ENCODE measurements around the gene SMAD6. TPM values are rescaled to one million over a fixed set of nuclear protein-coding genes. Genes with fewer than 3 reads are reported as not detected.
"Not testable (repeated sequence)": the region's sequence is repeated elsewhere in the genome, so short reads cannot be mapped to it uniquely, and the experiment has no call there.

SMAD6 gene
- total and polyA plus RNA-seq, 5 donors from 2014 or later, result 0.27 TPM; not detected in 4

DNA sequence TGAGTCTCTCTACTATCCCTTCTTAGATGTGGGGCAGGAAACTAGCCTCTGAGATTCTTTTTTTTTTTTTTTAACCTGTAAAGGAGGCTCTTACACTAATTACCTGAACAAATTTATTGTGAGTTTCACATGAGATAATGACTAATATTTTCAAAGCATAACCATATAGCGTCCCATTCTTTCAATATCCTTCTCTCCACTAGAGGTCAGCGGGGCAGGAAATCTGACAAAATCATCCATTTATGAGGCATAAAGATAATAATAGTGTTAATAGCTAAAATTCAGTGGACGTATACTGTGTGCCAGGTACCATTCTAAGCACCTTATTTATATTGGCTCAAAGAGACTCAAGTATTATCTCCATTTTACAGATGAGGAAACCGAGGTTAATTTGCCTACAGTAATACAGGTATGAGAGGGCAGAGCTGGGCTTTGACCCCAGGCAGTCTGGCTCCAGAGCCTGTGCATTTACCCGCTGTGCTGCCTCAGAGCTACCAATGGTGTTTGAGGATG, 16.3 kb upstream of the SMAD6 start:
- DNase-seq (peak in 1 of 3 donors; percentile 17), ATAC-seq (ENCODE audit: low read depth in 2 of 2) (no peak)
- Histone ChIP-seq H3K9me3 (ENCODE audit: control insufficient read depth in 2 of 2, low read length in 2 of 2) (no peaks in the 10 kb centered on the region), H3K36me3 (ENCODE audit: control insufficient read depth, insufficient read depth, low read length) (no peaks in the 10 kb centered on the region), H3K27me3 (ENCODE audit: control insufficient read depth, insufficient read depth, low read length) (no peaks in the 10 kb centered on the region), H3K4me1 (ENCODE audit: control insufficient read depth, insufficient read depth, low read length, poor library complexity, severe bottlenecking) (no peaks in the 10 kb centered on the region), H3K27ac (ENCODE audit: insufficient read depth, low read length, poor library complexity, severe bottlenecking) (no peak overlapping the region), H3K4me3 (ENCODE audit: low read depth, low read length) (no peak overlapping the region)
- Mint-ChIP-seq H3K36me3 (peaks cover 8% of the 10 kb centered on the region), H3K4me1 (peaks cover 0 to 4% (median 3%) of the 10 kb centered on the region in 4 donors), H3K9me3 (peaks cover 0 to 8% (median 0%) of the 10 kb centered on the region in 7 donors), H3K27ac (no peak overlapping the region), H3K4me3 (no peak overlapping the region), H3K27me3 (peaks cover 5% of the 10 kb centered on the region)

DNA sequence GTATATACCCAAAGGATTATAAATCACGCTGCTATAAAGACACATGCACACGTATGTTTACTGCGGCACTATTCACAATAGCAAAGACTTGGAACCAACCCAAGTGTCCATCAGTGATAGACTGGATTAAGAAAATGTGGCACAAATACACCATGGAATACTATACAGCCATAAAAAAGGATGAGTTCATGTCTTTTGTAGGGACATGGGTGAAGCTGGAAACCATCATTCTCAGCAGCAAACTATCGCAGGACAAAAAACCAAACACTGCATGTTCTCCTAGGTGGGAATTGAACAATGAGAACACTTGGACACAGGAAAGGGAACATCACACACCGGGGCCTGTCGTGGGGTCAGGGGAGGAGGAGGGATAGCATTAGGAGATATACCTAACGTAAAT, 11.1 kb upstream of the SMAD6 start:
- ATAC-seq (ENCODE audit: low read depth in 2 of 2); H3K27me3 Mint-ChIP-seq; H3K4me3 Mint-ChIP-seq: not testable (repeated sequence)

GRCh38 chr15:66691727-66692126, 10.3 kb upstream of the SMAD6 start:
- peak overlapping the region in 1 of 3 donors; percentile 47 for H3K27ac Mint-ChIP-seq
- H3K4me3 Mint-ChIP-seq, result no peak overlapping the region
- peaks cover 22% of the 10 kb centered on the region for H3K4me1 ChIP-seq (ENCODE audit: control insufficient read depth, insufficient read depth, low read length, poor library complexity, severe bottlenecking)
- no peak overlapping the region for H3K4me3 ChIP-seq (ENCODE audit: low read depth, low read length)
- peaks cover 6 to 31% (median 13%) of the 10 kb centered on the region in 4 donors for H3K4me1 Mint-ChIP-seq
- H3K36me3 ChIP-seq (ENCODE audit: control insufficient read depth, insufficient read depth, low read length), result no peaks in the 10 kb centered on the region
- DNase-seq (no peak), ATAC-seq (ENCODE audit: low read depth in 2 of 2) (no peak)
- H3K9me3 ChIP-seq (ENCODE audit: control insufficient read depth in 2 of 2, low read length in 2 of 2), result no peaks in the 10 kb centered on the region
- no peaks in the 10 kb centered on the region for H3K27me3 ChIP-seq (ENCODE audit: control insufficient read depth, insufficient read depth, low read length)
- no peaks in the 10 kb centered on the region for H3K36me3 Mint-ChIP-seq
- no peaks in the 10 kb centered on the region for H3K27me3 Mint-ChIP-seq
- no peaks in the 10 kb centered on the region for H3K9me3 Mint-ChIP-seq
- H3K27ac ChIP-seq (ENCODE audit: insufficient read depth, low read length, poor library complexity, severe bottlenecking), result no peak overlapping the region

More for the DNA sequence above, 11.1 kb upstream of the SMAD6 start:
- H3K36me3 Mint-ChIP-seq; H3K9me3 Mint-ChIP-seq; H3K36me3 ChIP-seq (ENCODE audit: control insufficient read depth, insufficient read depth, low read length); H3K4me3 ChIP-seq (ENCODE audit: low read depth, low read length); DNase-seq; H3K27me3 ChIP-seq (ENCODE audit: control insufficient read depth, insufficient read depth, low read length); H3K9me3 ChIP-seq (ENCODE audit: control insufficient read depth in 2 of 2, low read length in 2 of 2); H3K27ac ChIP-seq (ENCODE audit: insufficient read depth, low read length, poor library complexity, severe bottlenecking): not testable (repeated sequence)
- peaks cover 22% of the 10 kb centered on the region for H3K4me1 ChIP-seq (ENCODE audit: control insufficient read depth, insufficient read depth, low read length, poor library complexity, severe bottlenecking)
- Mint-ChIP-seq H3K27ac (peak overlapping the region in 1 of 3 donors; percentile 90), H3K4me1 (peaks cover 6 to 31% (median 13%) of the 10 kb centered on the region in 4 donors)

GRCh38 chr15:66692391-66692790, 9.6 kb upstream of the SMAD6 start:
- no peaks in the 10 kb centered on the region for H3K36me3 ChIP-seq (ENCODE audit: control insufficient read depth, insufficient read depth, low read length)

GRCh38 chr15:66692808-66693596, 9.0 kb upstream of the SMAD6 start:
- no peaks in the 10 kb centered on the region for H3K27me3 ChIP-seq (ENCODE audit: control insufficient read depth, insufficient read depth, low read length)
- peaks cover 6 to 31% (median 13%) of the 10 kb centered on the region in 4 donors for H3K4me1 Mint-ChIP-seq
- ATAC-seq (ENCODE audit: low read depth in 2 of 2), result peak; percentile 79 to 91
- no peaks in the 10 kb centered on the region for H3K36me3 ChIP-seq (ENCODE audit: control insufficient read depth, insufficient read depth, low read length)
- peaks cover 6% of the 10 kb centered on the region for H3K27me3 Mint-ChIP-seq
- no peaks in the 10 kb centered on the region for H3K36me3 Mint-ChIP-seq
- peaks cover 22% of the 10 kb centered on the region for H3K4me1 ChIP-seq (ENCODE audit: control insufficient read depth, insufficient read depth, low read length, poor library complexity, severe bottlenecking)
- H3K9me3 Mint-ChIP-seq, result no peaks in the 10 kb centered on the region
- H3K4me3 Mint-ChIP-seq, result peak overlapping the region in 3 of 4 donors; percentile 30 to 65 (median 34)
- peak overlapping the region; percentile 93 to 97 (median 93) for H3K27ac Mint-ChIP-seq
- peak overlapping the region; percentile 58 for H3K27ac ChIP-seq (ENCODE audit: insufficient read depth, low read length, poor library complexity, severe bottlenecking)
- peak in 2 of 3 donors; percentile 30 to 85 for DNase-seq
- no peaks in the 10 kb centered on the region for H3K9me3 ChIP-seq (ENCODE audit: control insufficient read depth in 2 of 2, low read length in 2 of 2)
- H3K4me3 ChIP-seq (ENCODE audit: low read depth, low read length), result peak overlapping the region; percentile 26

More at GRCh38 chr15:66692391-66692790, 9.6 kb upstream of the SMAD6 start:
- Histone ChIP-seq H3K9me3 (ENCODE audit: control insufficient read depth in 2 of 2, low read length in 2 of 2) (no peaks in the 10 kb centered on the region), H3K4me1 (ENCODE audit: control insufficient read depth, insufficient read depth, low read length, poor library complexity, severe bottlenecking) (peaks cover 22% of the 10 kb centered on the region), H3K4me3 (ENCODE audit: low read depth, low read length) (no peak overlapping the region), H3K27ac (ENCODE audit: insufficient read depth, low read length, poor library complexity, severe bottlenecking) (no peak overlapping the region), H3K27me3 (ENCODE audit: control insufficient read depth, insufficient read depth, low read length) (no peaks in the 10 kb centered on the region)
- ATAC-seq (ENCODE audit: low read depth in 2 of 2) (no peak), DNase-seq (peak in 1 of 3 donors; percentile 15)
- Mint-ChIP-seq H3K9me3 (no peaks in the 10 kb centered on the region), H3K4me1 (peaks cover 6 to 31% (median 13%) of the 10 kb centered on the region in 4 donors), H3K27ac (peak overlapping the region; percentile 47 to 93 (median 57)), H3K4me3 (peak overlapping the region in 1 of 4 donors; percentile 30), H3K36me3 (no peaks in the 10 kb centered on the region), H3K27me3 (no peaks in the 10 kb centered on the region)

- no peaks in the 10 kb centered on the region for H3K27me3 ChIP-seq (ENCODE audit: control insufficient read depth, insufficient read depth, low read length)
- peaks cover 6% of the 10 kb centered on the region for H3K27me3 Mint-ChIP-seq
- no peaks in the 10 kb centered on the region for H3K36me3 Mint-ChIP-seq
- H3K9me3 ChIP-seq (ENCODE audit: control insufficient read depth in 2 of 2, low read length in 2 of 2), result no peaks in the 10 kb centered on the region
- H3K4me1 ChIP-seq (ENCODE audit: control insufficient read depth, insufficient read depth, low read length, poor library complexity, severe bottlenecking), result peaks cover 30% of the 10 kb centered on the region
- H3K9me3 Mint-ChIP-seq, result no peaks in the 10 kb centered on the region
- H3K4me3 ChIP-seq (ENCODE audit: low read depth, low read length), result no peak overlapping the region
- ATAC-seq (ENCODE audit: low read depth in 2 of 2) (no peak), DNase-seq (no peak)
- H3K27ac ChIP-seq (ENCODE audit: insufficient read depth, low read length, poor library complexity, severe bottlenecking), result no peak overlapping the region
- no peaks in the 10 kb centered on the region for H3K36me3 ChIP-seq (ENCODE audit: control insufficient read depth, insufficient read depth, low read length)
- peak overlapping the region in 1 of 4 donors; percentile 27 for H3K4me3 Mint-ChIP-seq
- H3K27ac Mint-ChIP-seq, result peak overlapping the region in 1 of 3 donors; percentile 16
- H3K4me1 Mint-ChIP-seq, result peaks cover 6 to 42% (median 13%) of the 10 kb centered on the region in 4 donors
Observed at GRCh38 chr15:66696770-66697169, 5.3 kb upstream of the SMAD6 start.

DNA sequence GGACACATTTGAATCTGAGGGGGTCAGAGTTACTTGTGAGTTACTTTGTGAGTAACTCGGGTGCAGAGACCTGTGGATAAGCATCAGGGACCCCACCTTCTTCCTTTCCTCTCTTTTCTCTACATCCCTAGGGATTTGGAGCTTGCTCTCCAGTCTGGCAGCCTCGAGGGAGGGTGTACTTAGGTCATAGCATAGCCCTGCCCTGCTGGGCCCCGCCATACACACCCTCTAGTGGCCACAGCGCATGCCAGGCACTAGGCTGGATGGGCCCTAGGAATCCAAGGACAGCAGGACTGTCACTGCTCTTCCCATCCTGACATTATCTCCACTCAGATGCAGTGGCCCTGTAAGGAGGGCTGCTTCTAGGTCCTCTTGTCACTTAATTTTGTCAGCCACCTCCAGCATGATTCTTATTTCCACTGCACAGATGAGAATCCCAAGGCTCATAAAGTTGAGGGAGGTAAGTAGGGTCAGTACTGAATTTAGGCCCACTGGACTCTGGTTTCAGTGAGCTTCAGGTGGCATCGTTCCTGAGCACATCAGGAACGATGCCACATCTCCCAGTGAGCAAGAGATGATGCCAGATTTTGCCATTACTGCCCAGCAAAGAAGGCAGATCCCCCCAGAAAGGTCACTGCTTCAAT, 3.6 kb upstream of the SMAD6 start:
- peaks cover 2% of the 10 kb centered on the region for H3K27me3 ChIP-seq (ENCODE audit: control insufficient read depth, insufficient read depth, low read length)
- no peaks in the 10 kb centered on the region for H3K9me3 Mint-ChIP-seq

More for the DNA sequence above, 3.6 kb upstream of the SMAD6 start:
- Histone ChIP-seq H3K4me1 (ENCODE audit: control insufficient read depth, insufficient read depth, low read length, poor library complexity, severe bottlenecking) (peaks cover 31% of the 10 kb centered on the region), H3K27ac (ENCODE audit: insufficient read depth, low read length, poor library complexity, severe bottlenecking) (no peak overlapping the region), H3K36me3 (ENCODE audit: control insufficient read depth, insufficient read depth, low read length) (no peaks in the 10 kb centered on the region), H3K4me3 (ENCODE audit: low read depth, low read length) (no peak overlapping the region), H3K9me3 (ENCODE audit: control insufficient read depth in 2 of 2, low read length in 2 of 2) (no peaks in the 10 kb centered on the region)
- DNase-seq, result peak in 1 of 3 donors; percentile 33
- Mint-ChIP-seq H3K4me1 (peaks cover 0 to 35% (median 7%) of the 10 kb centered on the region in 4 donors), H3K27me3 (peaks cover 16% of the 10 kb centered on the region), H3K27ac (peak overlapping the region in 1 of 3 donors; percentile 15), H3K36me3 (no peaks in the 10 kb centered on the region), H3K4me3 (peak overlapping the region in 1 of 4 donors; percentile 8)
- ATAC-seq (ENCODE audit: low read depth in 2 of 2), result no peak

Measured in CD4-positive, CD25-positive, alpha-beta regulatory T cell (primary cell).